H1 (cell line): Measurements from ENCODE around the gene MAGEC1.

Experiments
- ATF3 ChIP-seq: IDR thresholded peaks from 2 replicates; pipeline ENCODE4 v1.6.1; 2011; ENCODE audit warnings: low read depth, mild to moderate bottlenecking, low read length; ENCODE audit not compliant: insufficient read depth
- SRF ChIP-seq: IDR thresholded peaks from 2 replicates; pipeline ENCODE4 v1.6.1; 2011; ENCODE audit warnings: mild to moderate bottlenecking, low read depth, low read length, moderate library complexity
- TF ChIP-seq, protein P1 (sequence below), 3 experiments: IDR thresholded peaks; 1 replicate in 2 of 3; 2 replicates in 1 of 3; pipeline versions ENCODE4 v1.5.1 to v1.6.1; 2011; ENCODE audit warnings: low read length in 3 of 3, mild to moderate bottlenecking in 3 of 3, inconsistent platforms in 2 of 3, low read depth in 1 of 3, moderate library complexity in 1 of 3; ENCODE audit not compliant: insufficient read depth in 1 of 3; ENCODE audit errors: control extremely low read depth in 1 of 3

DNA sequence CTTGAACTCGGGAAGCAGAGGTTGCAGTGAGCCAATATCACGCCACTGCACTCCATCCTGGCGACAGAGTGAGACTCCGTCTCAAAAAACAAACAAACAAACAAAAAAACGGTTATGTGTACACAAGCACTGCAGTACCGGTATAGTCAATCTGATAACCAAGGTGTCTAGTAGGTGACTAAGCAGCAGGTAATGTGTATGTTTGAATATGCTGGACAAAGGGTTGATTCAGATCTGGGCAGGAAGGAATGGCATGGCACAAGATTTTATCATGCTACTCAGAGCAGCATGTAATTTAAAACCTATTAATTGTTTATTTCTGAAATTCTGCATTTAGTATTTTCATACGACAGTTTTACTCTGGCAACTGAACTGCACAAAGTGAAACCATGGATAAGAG lies 41.7 kb downstream of the MAGEC1 start:
- TF ChIP-seq, protein P1, sequence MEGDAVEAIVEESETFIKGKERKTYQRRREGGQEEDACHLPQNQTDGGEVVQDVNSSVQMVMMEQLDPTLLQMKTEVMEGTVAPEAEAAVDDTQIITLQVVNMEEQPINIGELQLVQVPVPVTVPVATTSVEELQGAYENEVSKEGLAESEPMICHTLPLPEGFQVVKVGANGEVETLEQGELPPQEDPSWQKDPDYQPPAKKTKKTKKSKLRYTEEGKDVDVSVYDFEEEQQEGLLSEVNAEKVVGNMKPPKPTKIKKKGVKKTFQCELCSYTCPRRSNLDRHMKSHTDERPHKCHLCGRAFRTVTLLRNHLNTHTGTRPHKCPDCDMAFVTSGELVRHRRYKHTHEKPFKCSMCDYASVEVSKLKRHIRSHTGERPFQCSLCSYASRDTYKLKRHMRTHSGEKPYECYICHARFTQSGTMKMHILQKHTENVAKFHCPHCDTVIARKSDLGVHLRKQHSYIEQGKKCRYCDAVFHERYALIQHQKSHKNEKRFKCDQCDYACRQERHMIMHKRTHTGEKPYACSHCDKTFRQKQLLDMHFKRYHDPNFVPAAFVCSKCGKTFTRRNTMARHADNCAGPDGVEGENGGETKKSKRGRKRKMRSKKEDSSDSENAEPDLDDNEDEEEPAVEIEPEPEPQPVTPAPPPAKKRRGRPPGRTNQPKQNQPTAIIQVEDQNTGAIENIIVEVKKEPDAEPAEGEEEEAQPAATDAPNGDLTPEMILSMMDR (IDR thresholded peaks at IDR 0.05; ENCODE audit: control extremely low read depth in 1 of 3, insufficient read depth in 1 of 3, low read depth in 1 of 3, low read length in 3 of 3): no peak
- TF ChIP-seq ATF3 (no peak), SRF (no peak)
